HL-60 (cell line): ENCODE results near the gene HS6ST2.

Experiments
- CTCF ChIP-seq: IDR thresholded peaks from one replicate; pipeline ENCODE4 v1.5.1; 2011; ENCODE audit warnings: low read length, control low read depth, inconsistent platforms; ENCODE audit not compliant: insufficient read depth
- GABPA ChIP-seq: IDR thresholded peaks from 2 replicates; pipeline ENCODE4 v1.6.1; 2012; ENCODE audit warnings: low read depth
- POLR2AphosphoS5 ChIP-seq: IDR thresholded peaks from 2 replicates; pipeline ENCODE4 v1.6.1; 2012; ENCODE audit warnings: low read depth
- SPI1 ChIP-seq: IDR thresholded peaks from 2 replicates; pipeline ENCODE4 v1.6.1; 2012; ENCODE audit warnings: low read depth, mild to moderate bottlenecking, borderline replicate concordance
- TF ChIP-seq, protein P1 (sequence below): IDR thresholded peaks from 2 replicates; pipeline ENCODE4 v1.6.1; 2012; ENCODE audit warnings: low read depth; ENCODE audit not compliant: insufficient replicate concordance

GRCh38 chrX:132673331-132673730 lies 285.1 kb downstream of the HS6ST2 start:
- TF ChIP-seq CTCF = no peak
- no peak for TF ChIP-seq POLR2AphosphoS5
- TF ChIP-seq, protein P1, sequence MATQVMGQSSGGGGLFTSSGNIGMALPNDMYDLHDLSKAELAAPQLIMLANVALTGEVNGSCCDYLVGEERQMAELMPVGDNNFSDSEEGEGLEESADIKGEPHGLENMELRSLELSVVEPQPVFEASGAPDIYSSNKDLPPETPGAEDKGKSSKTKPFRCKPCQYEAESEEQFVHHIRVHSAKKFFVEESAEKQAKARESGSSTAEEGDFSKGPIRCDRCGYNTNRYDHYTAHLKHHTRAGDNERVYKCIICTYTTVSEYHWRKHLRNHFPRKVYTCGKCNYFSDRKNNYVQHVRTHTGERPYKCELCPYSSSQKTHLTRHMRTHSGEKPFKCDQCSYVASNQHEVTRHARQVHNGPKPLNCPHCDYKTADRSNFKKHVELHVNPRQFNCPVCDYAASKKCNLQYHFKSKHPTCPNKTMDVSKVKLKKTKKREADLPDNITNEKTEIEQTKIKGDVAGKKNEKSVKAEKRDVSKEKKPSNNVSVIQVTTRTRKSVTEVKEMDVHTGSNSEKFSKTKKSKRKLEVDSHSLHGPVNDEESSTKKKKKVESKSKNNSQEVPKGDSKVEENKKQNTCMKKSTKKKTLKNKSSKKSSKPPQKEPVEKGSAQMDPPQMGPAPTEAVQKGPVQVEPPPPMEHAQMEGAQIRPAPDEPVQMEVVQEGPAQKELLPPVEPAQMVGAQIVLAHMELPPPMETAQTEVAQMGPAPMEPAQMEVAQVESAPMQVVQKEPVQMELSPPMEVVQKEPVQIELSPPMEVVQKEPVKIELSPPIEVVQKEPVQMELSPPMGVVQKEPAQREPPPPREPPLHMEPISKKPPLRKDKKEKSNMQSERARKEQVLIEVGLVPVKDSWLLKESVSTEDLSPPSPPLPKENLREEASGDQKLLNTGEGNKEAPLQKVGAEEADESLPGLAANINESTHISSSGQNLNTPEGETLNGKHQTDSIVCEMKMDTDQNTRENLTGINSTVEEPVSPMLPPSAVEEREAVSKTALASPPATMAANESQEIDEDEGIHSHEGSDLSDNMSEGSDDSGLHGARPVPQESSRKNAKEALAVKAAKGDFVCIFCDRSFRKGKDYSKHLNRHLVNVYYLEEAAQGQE = no peak
- TF ChIP-seq SPI1 = no peak
- no peak for TF ChIP-seq GABPA
